Natural killer cell (primary cell): Measurements from ENCODE around the gene MATN1. TPM values are rescaled to one million over a fixed set of nuclear protein-coding genes. Genes with fewer than 3 reads are reported as not detected.
A peak's percentile ranks its signal among the peaks of the same experiment; 100 is the strongest.

Source experiments
- ATAC-seq, 3 donors: fragments of 150-1000 bp in 2 of 3; fragments of 200-7000 bp in 1 of 3; cut with Tn5 transposase; 1 replicate in 1 of 3; 2 replicates in 2 of 3; pipeline ENCODE4 v1.10.0; 2021; ENCODE audit warnings: mild to moderate bottlenecking in 2 of 3, moderate library complexity in 2 of 3
- DNase-seq, 2 donors: peaks; one replicate each; pipeline versions ENCODE4 v3.0.0 to v3.0.0-alpha.2; 2013 to 2021; ENCODE audit warnings: mixed read lengths in 1 of 2
- H3K27ac ChIP-seq: one replicate; pipeline ENCODE4 v1.5.1; 2013; ENCODE audit warnings: mild to moderate bottlenecking, low read length
- H3K27me3 ChIP-seq: one replicate; pipeline ENCODE4 v1.6.1; 2013; ENCODE audit warnings: low read length; ENCODE audit not compliant: control insufficient read depth, insufficient read depth
- H3K36me3 ChIP-seq: one replicate; pipeline ENCODE4 v1.6.1; 2013; ENCODE audit warnings: low read length; ENCODE audit not compliant: control insufficient read depth, insufficient read depth
- H3K4me1 ChIP-seq: one replicate; pipeline ENCODE4 v1.6.1; 2013; ENCODE audit warnings: low read length; ENCODE audit not compliant: control insufficient read depth, insufficient read depth
- H3K4me3 ChIP-seq: one replicate; pipeline ENCODE4 v1.5.1; 2013; ENCODE audit warnings: low read length
- H3K9me3 ChIP-seq: one replicate; pipeline ENCODE4 v1.6.1; 2013; ENCODE audit warnings: low read length; ENCODE audit not compliant: control insufficient read depth, insufficient read depth
- H3K27ac Mint-ChIP-seq, 2 donors: one replicate each; pipeline ENCODE4 v1.8.0; 2022; ENCODE audit warnings: mild to moderate bottlenecking in 2 of 2, mixed read lengths in 2 of 2, moderate library complexity in 1 of 2
- H3K27me3 Mint-ChIP-seq, 2 donors: one replicate each; pipeline ENCODE4 v1.8.0; 2022; ENCODE audit warnings: low read depth in 2 of 2, mixed read lengths in 2 of 2
- H3K36me3 Mint-ChIP-seq: one replicate; pipeline ENCODE4 v1.8.0; 2022; ENCODE audit warnings: mixed read lengths
- H3K4me1 Mint-ChIP-seq, 2 donors: one replicate each; pipeline ENCODE4 v1.8.0; 2022; ENCODE audit warnings: mixed read lengths in 2 of 2
- H3K4me3 Mint-ChIP-seq: one replicate; pipeline ENCODE4 v1.8.0; 2022; ENCODE audit warnings: mild to moderate bottlenecking, moderate library complexity, mixed read lengths
- H3K9me3 Mint-ChIP-seq, 2 donors: one replicate each; pipeline ENCODE4 v1.8.0; 2022; ENCODE audit warnings: mixed read lengths in 2 of 2
- CTCF ChIP-seq: fragments of 200-600 bp; IDR thresholded peaks from one replicate; pipeline ENCODE4 v1.8.0; 2022; ENCODE audit warnings: antibody characterized with exemption
- WGBS: methylation state at CpG from one replicate; pipeline ENCODE4 v1.1.7; 2013; ENCODE audit warnings: missing lambda C conversion rate; ENCODE audit not compliant: insufficient coverage; 5-methylcytosine and 5-hydroxymethylcytosine counted together
- intact Hi-C: fragments of 100-400 bp; cut with micrococcal nuclease; formaldehyde crosslinking; loops from one replicate; pipeline ENCODE4 v1.14.2; 2022
- total RNA-seq, 4 donors: library from RNA; stranded (reverse); fragments of 120-200 nt in 1 of 4; gene quantifications; one replicate each; pipeline versions ENCODE4 v1.2.3 to v1.2.4, GENCODE V29; 2013 to 2022

Gene MATN1
- total RNA-seq, 3 donors from 2014 or later (not counting 1 experiment from before 2014, with no cell fraction given), result 0.93 to 1.7 (median 1.2) TPM

- ATAC-seq, result no peak
- no peak overlapping the region for H3K4me3 ChIP-seq
- Mint-ChIP-seq H3K4me3 (no peak overlapping the region), H3K27ac (peak overlapping the region; percentile 44 to 75), H3K36me3 (no peaks in the 10 kb centered on the region), H3K9me3 (no peaks in the 10 kb centered on the region), H3K4me1 (peaks cover 34 to 51% of the 10 kb centered on the region in 2 donors), H3K27me3 (no peaks in the 10 kb centered on the region)
- peaks cover 61% of the 10 kb centered on the region for H3K4me1 ChIP-seq
- no peak for TF ChIP-seq CTCF
- no peaks in the 10 kb centered on the region for H3K9me3 ChIP-seq
- peak overlapping the region; percentile 45 for H3K27ac ChIP-seq
- peak in 1 of 2 donors; percentile 50 for DNase-seq
- H3K36me3 ChIP-seq, result no peaks in the 10 kb centered on the region
- intact Hi-C loops, result no loop called here
- H3K27me3 ChIP-seq, result no peaks in the 10 kb centered on the region
- 64% methylated on average over 11 of the region's 11 CpGs for WGBS
These were observed 38.2 kb upstream of the MATN1 start for GRCh38 chr1:30761381-30762151.

- H3K4me1 Mint-ChIP-seq, result peaks cover 42 to 51% of the 10 kb centered on the region in 2 donors
- peak overlapping the region; percentile 75 to 100 for H3K27ac Mint-ChIP-seq
- H3K36me3 ChIP-seq, result no peaks in the 10 kb centered on the region
- H3K9me3 Mint-ChIP-seq, result no peaks in the 10 kb centered on the region
- intact Hi-C loops, result no loop called here
- H3K4me1 ChIP-seq, result peaks cover 66% of the 10 kb centered on the region
- no peaks in the 10 kb centered on the region for H3K9me3 ChIP-seq
- peak in 1 of 2 donors; percentile 49 for DNase-seq
- no peaks in the 10 kb centered on the region for H3K36me3 Mint-ChIP-seq
- H3K4me3 Mint-ChIP-seq, result peak overlapping the region; percentile 17
- H3K4me3 ChIP-seq, result no peak overlapping the region
- H3K27ac ChIP-seq, result peak overlapping the region; percentile 45
- ATAC-seq, result no peak
- TF ChIP-seq CTCF, result no peak
- no peaks in the 10 kb centered on the region for H3K27me3 Mint-ChIP-seq
- WGBS, result 56% methylated on average over 18 of the region's 18 CpGs
- no peaks in the 10 kb centered on the region for H3K27me3 ChIP-seq
These were observed 37.4 kb upstream of the MATN1 start for GRCh38 chr1:30760596-30761324.

GRCh38 chr1:30759718-30760281 is 36.4 kb upstream of the MATN1 start:
- peak overlapping the region; percentile 99 to 100 for H3K27ac Mint-ChIP-seq
- H3K36me3 ChIP-seq, result no peaks in the 10 kb centered on the region
- peak overlapping the region; percentile 57 for H3K4me3 Mint-ChIP-seq
- no peaks in the 10 kb centered on the region for H3K9me3 Mint-ChIP-seq
- H3K27me3 Mint-ChIP-seq, result no peaks in the 10 kb centered on the region
- no peak overlapping the region for H3K4me3 ChIP-seq
- no peak for TF ChIP-seq CTCF
- peaks cover 74% of the 10 kb centered on the region for H3K4me1 ChIP-seq
- 64% methylated on average over 13 of the region's 13 CpGs for WGBS
- H3K27me3 ChIP-seq, result no peaks in the 10 kb centered on the region
- DNase-seq (peak in 1 of 2 donors; percentile 87), ATAC-seq (peak in 1 of 3 donors; percentile 4)
- no peaks in the 10 kb centered on the region for H3K9me3 ChIP-seq
- peaks cover 52 to 61% of the 10 kb centered on the region in 2 donors for H3K4me1 Mint-ChIP-seq
- no peaks in the 10 kb centered on the region for H3K36me3 Mint-ChIP-seq
- intact Hi-C loops, result loop anchor here (10.0 kb wide), 1 partner anchor 545 kb away; no protein-coding TSS in a partner anchor
- H3K27ac ChIP-seq, result peak overlapping the region; percentile 44
